DMS153 treated with DMSO at 0.1 percent for 48 hours (cell line): Measurements from ENCODE around the gene BCAS3.
"Not testable (repeated sequence)": the region's sequence is repeated elsewhere in the genome, so short reads cannot be mapped to it uniquely, and the experiment has no call there.

ENCODE experiments used
- DNase-seq: peaks from one replicate; lab custom pipeline; 2025; ENCODE audit not compliant: unreplicated experiment; lab: John Stamatoyannopoulos, UW

BCAS3 gene

DNA sequence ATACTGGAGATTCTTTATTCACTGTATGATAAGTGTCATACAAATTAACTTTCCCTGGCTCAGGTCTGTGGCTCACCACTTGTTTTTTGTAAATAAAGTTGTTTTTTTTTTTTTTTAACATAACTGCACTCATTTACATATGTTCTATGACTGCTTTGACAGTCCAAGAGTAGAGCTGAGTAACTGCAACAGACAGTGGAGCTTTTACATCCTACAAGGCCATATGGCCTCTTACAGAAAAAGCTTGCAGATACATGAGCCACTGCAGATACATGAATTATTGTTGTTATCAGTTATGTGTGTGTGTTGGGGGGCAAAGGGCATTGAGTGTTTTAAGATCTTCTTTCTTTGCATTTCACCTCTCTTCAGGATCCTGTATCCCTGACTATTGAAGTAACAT lies 311.7 kb downstream of the BCAS3 start:
- DNase-seq = no peak

DNA sequence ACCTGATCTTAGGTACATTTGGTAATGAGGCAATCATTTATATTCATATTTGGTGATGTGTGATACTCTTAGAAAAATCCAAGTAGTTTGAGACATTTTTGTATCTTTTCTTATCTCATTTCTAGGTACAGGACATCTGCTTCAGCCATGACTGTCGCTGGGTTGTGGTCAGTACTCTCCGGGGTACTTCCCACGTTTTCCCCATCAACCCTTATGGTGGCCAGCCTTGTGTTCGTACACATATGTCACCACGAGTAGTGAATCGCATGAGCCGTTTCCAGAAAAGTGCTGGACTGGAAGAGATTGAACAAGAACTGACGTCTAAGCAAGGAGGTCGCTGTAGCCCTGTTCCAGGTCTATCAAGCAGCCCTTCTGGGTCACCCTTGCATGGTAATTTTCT lies 312.2 kb downstream of the BCAS3 start:
- DNase-seq = no peak

DNA sequence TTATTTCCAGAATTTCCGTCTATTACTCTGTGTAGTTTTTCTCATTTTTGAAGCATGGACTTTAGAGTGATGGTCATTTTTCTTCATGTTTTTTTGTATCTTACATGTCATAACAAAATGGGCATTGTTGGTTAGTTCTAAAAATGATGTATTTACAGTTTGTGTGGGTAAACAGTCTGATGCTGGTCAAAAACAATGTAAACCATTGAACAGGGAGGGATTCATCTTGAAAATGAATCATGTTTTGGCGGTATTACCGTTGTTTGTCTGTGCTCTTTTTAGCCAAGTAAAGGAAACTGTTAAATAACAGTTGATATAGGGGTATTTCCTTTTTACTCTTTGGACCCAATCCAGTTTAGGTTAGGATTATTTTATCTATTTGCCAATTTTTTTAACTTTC lies 315.8 kb downstream of the BCAS3 start:
- DNase-seq = no peak

DNA sequence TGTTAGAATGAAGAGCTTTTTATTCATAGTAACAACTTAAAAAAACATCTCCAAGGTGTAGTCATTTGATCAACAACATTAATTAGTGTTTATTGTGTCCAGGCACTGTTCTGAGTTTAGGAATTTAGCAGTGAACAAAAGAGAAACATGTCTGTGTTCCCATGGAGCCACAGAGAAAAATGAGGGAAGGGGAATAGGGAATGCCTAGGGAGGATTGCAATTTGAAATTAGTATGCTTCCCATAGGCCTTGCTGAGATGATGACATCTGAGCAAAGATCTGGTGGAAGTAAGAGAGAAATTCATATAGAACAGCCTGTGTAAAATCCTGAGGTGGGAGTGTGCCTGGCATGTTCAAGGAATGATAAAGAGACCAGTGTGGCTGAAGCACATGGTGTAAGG lies 318.0 kb downstream of the BCAS3 start:
- no peak for DNase-seq

DNA sequence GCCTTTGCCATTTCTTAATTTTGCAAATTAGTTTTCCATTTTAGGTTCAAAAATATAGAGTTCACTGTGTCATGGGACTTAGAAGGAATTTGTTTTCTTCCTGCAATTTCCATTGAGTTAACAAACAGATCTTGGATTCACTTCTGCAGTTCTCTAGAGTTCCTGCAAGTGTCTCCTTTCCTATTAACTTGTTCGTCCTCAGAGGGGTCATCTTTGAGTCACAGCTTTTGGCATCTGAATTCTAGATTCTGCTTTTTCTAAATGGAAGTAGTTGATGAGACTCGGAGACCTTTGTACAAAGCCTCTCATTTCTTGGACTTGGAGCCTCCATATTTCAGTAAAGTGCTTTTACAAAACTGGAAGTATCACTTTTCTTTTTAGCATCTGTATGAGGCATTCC lies 323.3 kb downstream of the BCAS3 start:
- no peak for DNase-seq

DNA sequence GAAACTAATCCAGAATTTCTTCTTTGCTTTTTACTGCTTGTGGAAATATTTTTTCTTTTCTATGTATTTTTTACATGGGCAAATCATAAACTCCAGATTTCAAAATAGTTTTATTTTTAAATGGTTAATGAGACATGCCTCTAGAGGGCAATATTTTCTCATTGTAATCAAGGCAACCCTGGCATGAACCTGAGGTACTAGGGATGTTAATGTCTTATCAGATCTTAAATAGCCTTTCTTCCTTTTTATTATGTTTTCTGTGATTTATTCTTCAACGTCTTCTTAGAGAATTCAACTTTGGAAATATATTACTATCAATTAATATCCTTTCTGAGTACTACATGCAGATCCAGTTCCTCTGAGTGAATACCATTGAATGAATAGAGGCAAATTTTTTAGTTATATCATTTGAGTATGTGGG lies 324.7 kb downstream of the BCAS3 start:
- DNase-seq = peak; percentile 42

DNA sequence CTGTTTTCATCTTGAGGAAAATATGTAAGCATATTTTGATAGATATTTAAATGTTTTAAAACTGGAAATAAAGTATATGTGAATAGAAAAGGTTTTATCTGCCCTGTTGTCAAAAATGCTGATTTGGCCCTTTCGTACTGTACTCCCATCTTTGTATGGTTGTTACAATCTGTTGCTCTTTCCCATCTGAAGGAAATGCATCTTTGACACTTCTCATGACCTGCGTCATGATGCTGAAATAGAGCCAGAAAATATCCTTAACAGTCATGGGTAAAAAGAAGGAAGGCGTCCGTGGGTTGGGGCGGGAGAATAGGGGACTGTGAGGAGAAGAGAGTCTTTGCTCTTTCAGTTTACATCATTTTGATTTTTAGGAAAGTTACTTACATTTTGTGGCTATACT lies 327.7 kb downstream of the BCAS3 start:
- DNase-seq = no peak

DNA sequence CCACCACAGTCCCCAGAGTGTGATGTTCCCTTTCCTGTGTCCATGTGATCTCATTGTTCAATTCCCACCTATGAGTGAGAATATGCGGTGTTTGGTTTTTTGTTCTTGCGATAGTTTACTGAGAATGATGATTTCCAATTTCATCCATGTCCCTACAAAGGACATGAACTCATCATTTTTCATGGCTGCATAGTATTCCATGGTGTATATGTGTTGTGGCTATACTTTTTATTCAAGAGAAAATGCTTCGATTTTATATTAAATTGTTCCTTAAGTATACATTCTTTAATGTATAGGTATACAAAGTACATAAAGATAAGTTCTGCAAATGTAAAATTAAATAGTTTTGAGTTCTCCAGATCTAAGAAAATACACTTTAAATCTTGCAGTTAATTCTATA lies 328.3 kb downstream of the BCAS3 start:
- DNase-seq = not testable (repeated sequence)

DNA sequence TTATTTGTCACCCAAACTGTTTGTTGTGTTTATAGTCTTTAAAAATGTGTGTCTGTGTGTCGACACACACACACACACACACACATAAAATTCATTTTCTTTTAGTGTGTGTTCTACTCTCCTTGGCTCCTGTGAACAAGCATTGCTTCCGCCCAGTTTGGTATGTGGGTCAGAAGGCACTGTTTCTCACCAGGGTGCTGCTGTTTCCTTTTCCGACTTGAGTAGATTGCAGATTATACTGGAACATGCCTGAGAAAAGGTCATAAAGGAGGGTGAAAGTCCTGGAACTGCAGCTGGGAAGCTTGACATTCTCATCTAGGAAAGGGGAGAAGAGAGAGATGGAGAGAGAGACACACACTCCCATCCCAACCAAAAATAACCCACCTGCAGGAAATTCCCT lies 330.3 kb downstream of the BCAS3 start:
- no peak for DNase-seq

DNA sequence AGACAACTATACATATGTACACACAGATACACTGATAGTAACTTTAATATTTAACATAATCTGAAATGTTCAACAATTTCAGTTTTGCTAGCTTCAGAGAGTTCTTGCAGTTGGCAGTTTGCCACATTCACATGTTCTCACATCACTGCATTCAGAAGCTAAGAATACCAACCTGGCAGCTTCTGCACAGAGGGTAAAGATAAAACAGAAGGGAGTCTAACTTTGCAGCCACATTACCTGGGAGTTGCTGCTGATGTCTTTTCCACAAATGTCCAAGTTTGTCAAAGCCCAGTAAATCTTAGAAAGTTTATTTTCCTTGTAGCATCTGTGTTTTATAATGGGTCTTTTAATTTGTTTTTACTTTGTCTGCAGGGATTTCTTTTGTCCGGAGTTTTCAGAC lies 332.0 kb downstream of the BCAS3 start:
- peak; percentile 4 for DNase-seq

DNA sequence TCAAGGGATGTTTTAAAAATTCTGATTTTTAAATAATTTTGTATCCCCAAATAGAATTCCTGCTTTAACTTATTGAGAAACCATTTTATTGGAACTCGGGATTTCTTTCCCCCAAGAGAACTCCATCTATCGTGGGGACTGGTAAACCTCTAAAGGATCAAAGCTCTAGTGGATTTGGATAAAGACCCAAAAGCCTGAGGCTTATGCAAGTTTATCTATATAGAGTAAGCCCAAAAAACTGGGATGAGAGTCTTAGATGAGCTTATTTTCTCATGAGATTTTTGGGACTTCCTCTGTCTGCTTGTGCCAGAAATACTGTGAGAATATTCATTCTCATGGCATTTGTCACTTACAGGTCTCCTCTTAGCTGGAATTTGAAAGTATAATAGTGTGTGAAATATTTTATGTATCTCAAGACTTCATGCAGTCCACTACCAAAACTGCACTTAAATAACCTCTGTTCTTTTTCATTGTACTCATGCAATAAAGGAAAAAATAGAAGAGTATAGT lies 333.1 kb downstream of the BCAS3 start:
- DNase-seq = no peak

DNA sequence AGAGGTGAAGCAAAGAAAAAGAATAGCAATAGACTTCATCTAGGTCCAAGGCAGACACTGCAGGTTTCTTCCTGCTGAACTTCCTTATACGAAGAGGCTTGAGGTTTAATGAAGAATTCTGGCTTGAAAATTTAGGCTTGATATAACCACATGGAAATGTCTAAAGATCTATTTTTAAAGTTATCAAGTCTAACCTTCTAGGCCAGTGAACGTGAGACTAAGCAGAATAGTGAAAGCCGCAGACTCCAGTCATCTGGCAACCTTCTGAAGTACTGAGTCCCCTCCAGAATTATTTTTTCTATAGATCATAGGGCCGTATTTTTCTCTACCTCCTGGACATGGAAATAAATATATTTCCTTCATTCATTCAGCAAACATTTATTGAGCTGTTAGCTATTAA lies 333.6 kb downstream of the BCAS3 start:
- DNase-seq = no peak

DNA sequence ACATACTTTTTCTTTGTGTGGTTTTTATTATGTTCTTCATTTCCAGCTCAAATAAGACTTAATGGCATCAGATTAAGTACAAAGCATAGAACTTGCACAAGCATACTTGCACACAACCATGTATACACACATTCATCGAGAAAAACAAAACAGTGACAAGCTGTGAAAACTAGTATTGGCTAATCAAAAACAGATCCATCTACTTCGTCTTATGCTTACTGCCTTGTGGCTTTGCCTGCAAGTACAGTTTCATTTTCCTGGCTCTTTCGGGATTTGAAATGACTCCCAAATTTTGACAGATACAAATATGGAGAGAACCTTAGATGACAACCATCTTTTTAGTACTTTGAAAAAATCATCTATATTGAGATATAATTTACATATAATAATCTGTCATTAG lies 338.3 kb downstream of the BCAS3 start:
- no peak for DNase-seq

DNA sequence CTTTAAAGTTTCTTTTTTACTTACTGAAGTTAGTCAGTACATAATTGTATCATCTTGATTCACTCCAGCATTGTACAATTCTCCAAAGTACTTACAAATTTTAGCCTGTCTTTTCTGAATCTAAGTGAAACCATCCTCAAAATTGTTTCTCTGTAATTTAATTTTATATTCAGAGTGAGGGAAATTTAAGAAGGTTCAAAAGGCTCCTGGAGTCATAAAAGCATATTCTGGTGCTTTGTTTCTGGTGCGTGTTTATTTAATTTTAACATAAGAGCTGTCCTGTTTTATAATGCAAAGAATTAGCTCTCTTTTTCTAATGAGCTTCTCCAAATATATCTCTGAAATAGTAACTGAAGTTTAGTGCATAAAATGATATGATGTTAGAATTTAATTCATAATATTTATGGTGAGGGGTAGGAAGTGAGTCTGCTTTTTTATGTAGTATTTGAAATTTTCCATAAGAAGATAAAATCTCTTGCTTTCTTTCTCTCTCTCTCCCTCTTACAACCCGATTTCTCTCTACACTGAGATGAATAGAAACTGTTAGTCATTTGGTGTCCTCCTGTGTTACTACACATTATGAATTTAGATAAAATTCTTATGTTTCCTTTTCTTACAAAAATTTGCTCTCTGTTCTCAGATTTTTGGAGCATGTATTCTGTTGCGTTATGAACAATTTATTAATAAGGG lies 339.8 kb downstream of the BCAS3 start:
- no peak for DNase-seq

DNA sequence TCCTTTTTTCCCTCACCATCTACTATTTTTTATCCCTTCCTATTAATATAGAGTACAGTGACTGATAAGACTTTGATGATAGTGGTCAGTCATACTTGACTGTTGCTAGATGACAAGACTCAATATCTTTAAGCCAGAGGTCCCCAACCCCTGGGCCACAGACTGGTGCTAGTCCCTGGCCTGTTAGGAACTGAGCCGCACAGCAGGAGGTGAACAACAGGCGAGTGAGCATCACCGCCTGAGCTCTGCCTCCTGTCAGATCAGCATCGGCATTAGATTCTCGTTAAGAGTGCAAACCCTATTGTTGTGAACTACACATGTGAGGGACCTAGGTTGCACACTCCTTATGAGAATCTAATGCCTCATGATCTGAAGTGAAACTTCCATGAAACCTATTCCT lies 341.3 kb downstream of the BCAS3 start:
- no peak for DNase-seq

DNA sequence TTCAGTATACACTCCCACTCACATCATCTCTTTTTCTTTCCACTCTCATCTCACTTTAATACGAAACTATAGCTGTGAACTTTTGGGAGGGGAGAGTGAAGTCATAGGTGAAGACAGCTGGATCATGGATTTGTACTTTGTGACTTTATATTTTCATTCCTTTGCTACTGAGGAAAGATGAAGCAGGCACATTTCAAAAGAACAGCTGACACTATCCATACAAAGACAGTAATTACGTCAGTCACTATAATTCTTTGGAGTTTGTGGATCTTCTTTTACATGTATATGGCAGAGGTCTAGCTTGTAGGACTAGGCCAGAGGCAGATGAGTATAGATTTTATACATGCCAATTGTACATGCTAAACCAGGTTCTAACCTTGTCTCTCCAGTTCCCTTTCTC lies 346.3 kb downstream of the BCAS3 start:
- DNase-seq = no peak

DNA sequence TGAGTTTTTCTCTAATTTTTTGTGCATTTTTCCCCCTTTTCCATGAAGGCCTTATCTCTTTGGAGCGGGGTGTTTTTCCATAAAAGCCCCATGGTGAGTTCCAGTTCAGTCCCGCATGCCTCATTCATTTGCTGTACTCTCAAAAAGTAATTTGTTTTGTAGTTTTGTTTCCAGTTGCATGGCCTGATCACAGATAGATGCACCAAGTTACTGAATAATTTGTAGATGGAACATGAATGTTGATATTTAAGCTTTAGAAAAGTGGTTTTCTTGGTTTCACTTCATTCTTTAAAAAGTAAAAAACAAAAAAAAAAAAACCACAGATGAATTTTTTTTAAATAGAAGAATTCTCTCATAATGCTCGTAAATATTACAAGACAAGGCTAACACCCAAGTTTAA lies 349.2 kb downstream of the BCAS3 start:
- DNase-seq = no peak

DNA sequence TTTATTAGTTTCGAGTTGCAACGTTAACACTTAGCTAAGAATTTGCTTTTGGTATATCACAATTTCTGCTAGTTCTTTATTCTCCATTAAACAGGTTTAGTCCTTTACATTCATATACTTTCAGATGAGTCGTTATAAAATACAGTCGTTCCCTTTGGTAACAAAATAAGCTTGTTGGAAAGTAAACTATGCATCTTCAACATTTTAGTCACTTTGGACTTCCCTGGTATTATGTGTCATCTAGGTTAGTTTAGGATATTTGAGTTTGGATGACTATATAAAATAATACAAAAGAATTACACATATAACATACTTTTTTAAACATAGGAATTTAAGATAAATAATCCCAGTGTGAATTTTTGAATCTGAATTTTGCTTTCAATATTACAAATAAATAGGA lies 351.5 kb downstream of the BCAS3 start:
- DNase-seq = no peak

DNA sequence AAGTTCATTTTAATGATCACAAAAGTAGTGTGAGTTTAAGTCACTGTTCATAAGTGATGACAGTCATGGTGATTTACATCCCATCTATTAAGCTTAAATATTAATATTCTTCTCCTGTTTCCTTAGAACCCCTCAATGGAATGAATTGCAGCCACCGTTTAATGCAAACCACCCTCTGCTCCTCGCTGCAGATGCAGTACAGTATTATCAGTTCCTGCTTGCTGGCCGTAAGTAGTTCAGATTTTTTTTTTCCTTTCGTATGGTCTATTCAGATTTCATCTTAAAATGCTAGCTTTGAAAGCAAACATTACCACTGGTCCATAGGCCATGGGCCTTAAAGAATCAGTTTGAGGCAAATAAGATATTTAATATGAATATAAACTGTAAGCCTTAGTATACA lies 363.0 kb downstream of the BCAS3 start:
- DNase-seq = no peak

DNA sequence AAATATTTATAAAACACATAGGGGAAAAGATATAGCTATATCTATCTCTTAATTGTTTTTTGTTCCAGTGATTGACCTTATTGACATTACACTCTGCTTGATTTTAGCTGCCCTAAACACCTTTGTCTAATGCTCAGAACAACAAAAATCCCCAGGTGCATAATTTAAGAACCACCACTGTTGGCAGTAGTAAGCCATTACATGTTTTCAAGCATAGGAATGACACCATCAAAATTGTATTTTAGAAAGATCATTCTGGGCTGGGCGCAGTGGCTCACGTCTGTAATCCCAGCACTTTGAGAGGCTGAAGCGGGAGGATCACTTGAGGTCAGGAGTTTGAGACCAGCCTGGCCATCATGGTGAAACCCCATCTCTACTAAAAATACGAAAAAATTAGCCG lies 364.7 kb downstream of the BCAS3 start:
- not testable (repeated sequence) for DNase-seq

DNA sequence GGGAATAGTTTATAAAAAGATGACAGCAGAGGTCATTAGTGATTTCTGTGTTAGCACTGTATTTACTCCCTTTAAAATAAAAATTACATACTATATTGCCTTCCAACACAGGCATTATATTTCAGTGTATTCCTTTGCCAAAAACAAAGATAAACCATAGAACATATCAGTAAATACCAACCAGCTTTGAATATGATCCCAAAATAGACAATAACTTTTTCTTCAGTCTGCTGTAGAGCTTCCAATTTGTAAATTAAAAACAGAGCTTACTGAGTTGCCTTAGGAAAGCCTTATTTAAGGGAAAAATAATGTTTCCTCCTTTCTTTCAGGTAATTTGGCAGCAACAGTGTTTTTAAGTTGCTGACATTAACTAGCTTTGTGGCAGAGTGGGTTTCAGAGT lies 369.9 kb downstream of the BCAS3 start:
- no peak for DNase-seq

DNA sequence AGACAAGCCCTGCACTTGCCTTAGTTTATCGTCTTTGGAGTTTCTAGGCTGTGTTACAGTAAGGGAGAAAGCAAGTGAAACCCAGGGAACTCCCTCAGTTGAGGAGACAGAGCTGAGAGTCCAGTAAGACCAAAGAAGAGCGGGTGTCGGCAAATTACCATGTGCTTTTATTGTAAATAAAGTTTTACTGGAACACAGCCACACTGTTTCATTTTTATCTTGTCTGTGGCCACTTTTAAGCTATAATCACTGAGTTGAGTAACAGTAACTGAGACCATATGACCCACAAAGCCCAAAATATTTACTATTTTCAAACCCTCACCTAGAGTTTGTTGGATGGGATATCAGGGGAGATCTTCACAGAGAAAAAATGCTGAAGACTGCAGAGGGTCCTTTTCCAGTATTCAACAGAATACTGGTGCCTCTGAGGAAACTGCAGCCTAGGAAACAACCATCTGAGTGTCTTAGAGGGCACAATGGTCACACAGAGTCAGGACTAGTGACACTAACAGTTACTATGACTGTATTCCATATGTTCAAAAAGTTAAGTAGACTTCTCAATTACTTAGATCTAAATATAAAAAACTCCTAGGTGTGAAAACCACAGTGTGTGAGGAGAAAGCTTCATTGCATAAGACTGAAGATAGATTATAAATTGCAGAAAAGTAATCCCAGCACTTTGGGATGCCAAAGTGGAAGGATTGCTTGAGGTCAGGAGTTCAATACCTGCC lies 370.9 kb downstream of the BCAS3 start:
- no peak for DNase-seq

DNA sequence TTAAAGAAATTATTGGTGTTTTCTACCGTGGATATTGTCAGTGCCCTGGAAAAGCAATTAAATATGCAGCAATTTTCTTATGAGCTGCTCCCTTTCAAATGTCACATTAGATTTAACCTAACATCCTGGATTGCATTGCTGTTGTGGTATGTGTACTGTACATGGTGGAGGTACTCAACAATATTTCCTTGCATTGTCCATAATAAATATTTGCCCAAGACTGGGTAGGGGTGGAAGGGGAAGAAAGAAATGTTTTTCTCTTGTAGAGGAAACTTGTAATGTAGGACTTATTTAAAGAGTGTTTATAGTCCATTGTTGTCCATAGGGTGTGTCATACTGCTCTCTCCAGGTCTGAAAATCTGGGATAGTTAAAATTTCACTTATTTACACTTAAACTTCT lies 375.8 kb downstream of the BCAS3 start:
- DNase-seq = no peak
